ENCODE results near the gene HSF2BP. TPM values are rescaled to one million over a fixed set of nuclear protein-coding genes. Genes with fewer than 3 reads are reported as not detected.

The HSF2BP gene
- total RNA-seq: 1.1 and 1.3 TPM in 2 replicates

DNA sequence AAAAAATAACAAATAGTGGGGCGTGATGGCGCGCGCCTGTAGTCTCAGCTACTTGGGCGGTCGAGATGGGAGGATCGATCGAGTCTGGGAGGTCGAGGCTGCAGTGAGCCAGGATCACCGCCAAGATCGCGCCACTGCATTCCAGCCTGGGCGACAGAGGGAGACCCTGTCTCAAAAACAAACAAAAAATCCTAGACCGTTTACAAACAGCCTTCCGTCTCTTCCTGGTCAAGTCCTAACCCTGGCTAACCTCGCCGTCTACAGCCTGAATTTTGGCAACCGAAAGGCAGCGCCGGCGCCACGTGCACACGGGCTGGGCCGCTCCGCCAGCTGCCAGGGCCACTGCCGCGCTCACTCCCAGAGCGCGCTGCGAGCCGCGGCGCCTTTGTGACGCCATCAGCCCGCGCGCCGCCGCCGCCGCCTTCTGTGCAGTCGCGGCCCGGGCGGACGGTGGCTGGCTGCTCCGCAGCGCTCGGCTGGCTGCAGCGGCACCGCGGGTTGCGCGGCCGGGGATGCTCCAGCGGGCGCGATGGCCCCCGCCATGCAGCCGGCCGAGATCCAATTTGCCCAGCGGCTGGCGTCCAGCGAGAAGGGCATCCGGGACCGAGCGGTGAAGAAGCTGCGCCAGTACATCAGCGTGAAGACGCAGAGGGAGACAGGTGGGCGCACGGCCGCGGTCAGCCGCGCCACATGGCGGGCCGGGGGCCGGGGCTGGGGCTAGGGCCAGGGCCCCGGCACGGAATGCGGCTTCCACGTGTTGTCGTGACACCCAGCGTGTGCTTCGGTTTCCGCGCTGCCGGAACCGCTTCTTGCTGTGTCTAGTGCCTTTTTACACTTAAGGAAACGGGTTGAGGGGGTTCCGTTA lies at the start of gene HSF2BP, which contains the start of gene RRP1B:
Gene HSF2BP (minus strand): TSS at position 353 of the 865 bp plus-strand sequence. CDS start 1,392 bp downstream, outside the sequence.
Gene RRP1B (plus strand): TSS at position 425 of the 865 bp plus-strand sequence. CDS start 105 bp downstream, at position 530.

Other genes with a start within 250 kb of the HSF2BP start
- gene SIK1, start 232.4 kb downstream of the HSF2BP start, total RNA-seq: 2.4 and 7.2 TPM in 2 replicates
- 26.9 and 38.9 TPM in 2 replicates for gene RRP1B, start 72 bp upstream of the HSF2BP start, total RNA-seq
- 130 and 346 TPM in 2 replicates for gene PDXK, start 59.6 kb upstream of the HSF2BP start, total RNA-seq
- 8.5 and 24.5 TPM in 2 replicates for gene CSTB, start 116.8 kb upstream of the HSF2BP start, total RNA-seq
- gene RRP1, start 130.1 kb upstream of the HSF2BP start, total RNA-seq: 20.7 and 31.8 TPM in 2 replicates
- gene AGPAT3, start 205.7 kb upstream of the HSF2BP start, total RNA-seq: 55.6 and 57.8 TPM in 2 replicates